Adipose tissue (tissue), 3 donors: ENCODE measurements around the gene SLC25A26. TPM values are rescaled to one million over a fixed set of nuclear protein-coding genes. Genes with fewer than 3 reads are reported as not detected.

ENCODE experiments used
- H3K27ac ChIP-seq: one replicate; pipeline ENCODE4 v1.5.1; 2013; ENCODE audit warnings: low read depth, low read length
- WGBS, 3 donors: extraction: QIAGEN DNeasy Blood & Tissue Kit; methylation state at CpG; one replicate each; pipeline ENCODE4 v1.1.7; 2013; 5-methylcytosine and 5-hydroxymethylcytosine counted together
- polyA plus RNA-seq, 3 donors: library from polyadenylated mRNA; stranded (reverse); fragments of 200-250 nt; gene quantifications; one replicate each; pipeline ENCODE4 v1.2.3, GENCODE V29; 2013
- donor health status: healthy with polysubstance abuse.
- donor health status: Bipolar disorder and iron deficiency.
- donor health status: healthy.

The SLC25A26 gene
- polyA plus RNA-seq, 3 donors: 12.6 to 21.6 (median 13.8) TPM

DNA sequence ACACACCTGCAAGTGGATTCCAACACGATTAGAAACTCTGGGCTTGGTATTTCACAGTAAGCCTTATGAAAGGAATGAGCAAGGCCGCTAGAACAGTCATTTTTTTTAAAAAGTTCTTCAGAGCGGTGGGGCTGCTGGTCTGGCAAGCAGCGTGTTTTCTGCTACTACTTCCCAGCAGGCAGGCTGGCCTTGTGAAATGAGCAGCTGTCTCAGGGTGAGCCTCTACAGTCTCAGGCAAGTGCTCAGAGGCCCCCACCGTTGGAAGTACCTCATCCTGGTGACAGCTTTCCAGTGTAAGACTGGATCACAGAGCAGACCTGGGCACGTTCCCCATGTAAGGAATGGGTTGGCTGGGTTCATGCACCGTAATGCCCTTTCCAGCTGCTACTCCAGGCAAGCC is 160.8 kb downstream of the SLC25A26 start:
- no peak overlapping the region for H3K27ac ChIP-seq

DNA sequence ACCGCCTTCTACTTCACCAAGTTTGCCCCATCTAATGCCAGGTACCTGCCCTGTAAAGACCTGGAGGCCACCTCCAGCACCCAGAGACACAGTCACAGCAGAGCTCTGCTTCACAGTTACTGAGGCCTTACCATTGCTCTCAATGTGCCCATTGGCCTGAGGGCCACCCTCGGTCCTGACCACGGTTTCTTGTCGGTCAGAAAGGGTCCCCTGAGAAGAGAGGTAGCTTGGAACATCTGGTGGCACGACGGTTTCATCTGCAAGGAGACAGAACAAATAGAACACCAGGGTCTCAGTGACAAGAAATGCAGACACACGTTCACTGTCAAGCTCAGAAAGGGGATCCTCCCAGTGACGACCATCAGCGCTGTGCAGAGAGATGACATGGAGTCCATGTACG is 161.3 kb downstream of the SLC25A26 start:
- 82 to 98% (median 97%) methylated on average over 10 of the region's 10 CpGs for WGBS, 3 donors

More for the DNA sequence above, 160.8 kb downstream of the SLC25A26 start:
- WGBS, 3 donors: 47 to 93% (median 82%) methylated on average over 7 of the region's 7 CpGs

DNA sequence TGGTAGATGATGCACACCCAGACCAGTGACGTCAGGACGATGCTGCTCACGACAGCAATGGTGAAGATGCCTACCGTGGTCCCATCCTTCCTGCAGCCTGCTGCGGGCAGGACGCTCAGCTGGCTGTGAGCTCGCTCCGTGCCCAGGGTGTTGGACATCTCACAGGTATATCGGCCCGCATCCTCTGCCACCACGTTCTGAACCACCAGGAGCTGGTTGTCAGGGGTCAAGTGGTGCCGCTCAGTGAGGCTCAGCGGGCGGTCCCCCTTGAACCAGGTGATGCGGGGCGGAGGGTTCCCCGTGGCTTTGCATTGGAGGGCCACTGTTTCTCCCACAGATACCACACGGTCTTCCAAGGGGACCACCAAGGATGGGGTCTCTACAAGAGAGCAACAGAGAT is 162.2 kb downstream of the SLC25A26 start:
- WGBS, 3 donors: 94 to 98% (median 97%) methylated on average over 18 of the region's 18 CpGs
- no peak overlapping the region for H3K27ac ChIP-seq

More for the DNA sequence above, 161.3 kb downstream of the SLC25A26 start:
- no peak overlapping the region for H3K27ac ChIP-seq

GRCh38 chr3:66383998-66384745 is 163.4 kb downstream of the SLC25A26 start:
- no peak overlapping the region for H3K27ac ChIP-seq
- 93 to 96% (median 94%) methylated on average over 20 of the region's 20 CpGs for WGBS, 3 donors

DNA sequence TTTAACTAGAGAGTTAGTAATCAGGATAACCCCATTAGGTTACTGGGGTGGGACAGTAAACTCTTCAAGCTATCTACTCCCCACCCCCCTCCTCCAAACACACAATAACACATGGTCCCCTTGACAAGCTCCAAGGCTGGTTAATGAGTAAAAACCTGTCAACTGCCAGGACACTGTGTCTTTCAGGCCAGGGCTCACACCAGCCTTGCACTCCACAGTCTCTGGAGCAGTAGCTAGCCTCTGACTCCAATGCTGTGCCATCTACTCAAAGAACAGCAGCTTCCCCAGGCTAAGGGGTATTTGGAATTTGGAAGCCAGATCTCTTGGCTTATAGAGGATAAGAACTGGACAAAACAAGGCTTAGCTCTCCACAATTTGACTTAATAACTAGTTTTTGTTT is 164.3 kb downstream of the SLC25A26 start:
- H3K27ac ChIP-seq: no peak overlapping the region

DNA sequence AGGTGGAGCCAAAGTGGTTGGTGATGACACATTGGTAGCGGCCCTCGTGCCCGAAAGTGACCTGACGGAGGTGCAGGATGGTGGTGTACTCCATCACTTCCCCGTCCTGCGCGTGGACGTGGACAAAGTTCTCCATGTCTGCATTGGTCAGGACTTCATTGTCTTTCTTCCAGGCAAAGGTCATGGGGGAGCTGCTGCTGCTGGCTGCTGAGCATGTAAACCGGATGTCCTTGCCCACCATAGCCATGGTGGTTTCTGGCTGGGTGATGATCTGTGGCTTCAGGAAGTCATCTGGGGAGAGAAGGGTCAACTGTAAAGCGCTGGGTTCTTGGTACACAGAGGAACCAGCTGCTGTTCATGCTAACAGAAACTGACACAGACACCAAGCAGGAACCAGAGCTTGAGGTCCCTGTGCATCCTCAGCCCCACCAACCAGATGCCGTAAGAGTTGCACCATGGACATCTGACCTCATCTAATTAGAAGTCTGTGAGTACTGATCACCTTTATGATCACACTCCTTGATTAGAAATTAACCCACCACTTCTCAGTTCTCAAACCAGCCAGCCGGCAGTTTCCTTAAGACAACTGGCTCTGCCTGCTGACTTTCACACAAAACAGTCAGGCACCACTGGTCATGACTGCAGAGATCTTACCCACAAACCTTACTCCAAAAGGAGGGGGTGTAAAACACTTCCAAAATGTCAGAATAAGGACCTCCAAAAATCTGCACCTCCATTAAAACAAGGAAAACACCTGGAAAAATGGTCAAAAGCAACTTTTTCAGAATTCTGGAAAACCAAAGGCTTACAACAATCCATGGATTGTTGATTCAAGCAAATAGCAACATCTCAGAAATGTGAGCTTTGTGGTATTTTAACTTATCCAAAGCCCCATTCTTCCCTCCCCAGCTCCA is 165.5 kb downstream of the SLC25A26 start:
- H3K27ac ChIP-seq: no peak overlapping the region
- 90 to 96% (median 94%) methylated on average over 12 of the region's 12 CpGs for WGBS, 3 donors

- WGBS, 3 donors: 70 to 87% (median 80%) methylated on average over 7 of the region's 7 CpGs
- no peak overlapping the region for H3K27ac ChIP-seq
Measured at GRCh38 chr3:66386925-66387650, 166.3 kb downstream of the SLC25A26 start.

DNA sequence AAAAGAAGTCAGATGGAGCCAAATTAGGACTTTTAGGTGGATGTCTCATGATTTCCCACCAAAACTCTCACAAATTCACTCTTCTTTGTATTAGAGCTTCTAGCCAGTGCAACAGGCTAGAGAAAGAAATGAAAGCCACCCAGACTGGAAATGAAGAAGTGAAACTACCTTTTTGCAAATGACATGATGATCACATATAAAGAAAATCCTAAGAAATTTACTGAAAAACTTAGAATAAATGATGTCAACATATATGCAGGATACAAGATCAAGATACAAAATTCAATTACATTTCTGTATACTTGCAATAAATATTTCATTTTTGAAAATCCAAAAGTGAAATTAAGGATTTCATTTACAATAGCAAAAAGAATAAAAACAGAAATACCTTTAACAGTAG is 169.2 kb downstream of the SLC25A26 start:
- no peak overlapping the region for H3K27ac ChIP-seq

GRCh38 chr3:66392512-66392911 is 171.7 kb downstream of the SLC25A26 start:
- no peak overlapping the region for H3K27ac ChIP-seq
- WGBS, 3 donors: 68 to 88% (median 82%) methylated on average over 3 of the region's 3 CpGs

DNA sequence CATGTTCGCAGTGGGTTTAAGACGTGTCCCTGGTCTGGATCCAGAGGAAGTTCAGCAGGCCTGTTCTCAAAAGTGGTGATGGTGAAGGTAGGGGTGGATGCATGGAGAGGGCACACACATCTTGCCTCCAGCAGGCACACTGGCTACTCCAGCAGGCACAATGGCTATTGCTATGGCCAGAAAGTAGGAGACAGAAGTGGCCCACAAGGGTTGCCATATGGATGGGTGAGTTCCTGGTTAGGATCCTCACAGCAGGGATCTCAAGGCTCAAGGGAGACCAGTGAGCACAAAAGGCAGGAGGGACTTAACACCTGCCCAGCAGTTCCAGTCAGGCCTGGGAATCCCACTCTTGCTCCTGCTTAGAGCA is 172.1 kb downstream of the SLC25A26 start:
- H3K27ac ChIP-seq: no peak overlapping the region
- WGBS, 3 donors: 86 to 96% (median 93%) methylated on average over 2 of the region's 2 CpGs

- H3K27ac ChIP-seq: no peak overlapping the region
- WGBS, 3 donors: 33 to 65% (median 48%) methylated on average over 13 of the region's 13 CpGs
Measured at GRCh38 chr3:66393333-66394005, 172.7 kb downstream of the SLC25A26 start.

- WGBS, 3 donors: 58 to 68% (median 66%) methylated on average over 12 of the region's 12 CpGs
- no peak overlapping the region for H3K27ac ChIP-seq
Measured at GRCh38 chr3:66394019-66394752, 173.4 kb downstream of the SLC25A26 start.

DNA sequence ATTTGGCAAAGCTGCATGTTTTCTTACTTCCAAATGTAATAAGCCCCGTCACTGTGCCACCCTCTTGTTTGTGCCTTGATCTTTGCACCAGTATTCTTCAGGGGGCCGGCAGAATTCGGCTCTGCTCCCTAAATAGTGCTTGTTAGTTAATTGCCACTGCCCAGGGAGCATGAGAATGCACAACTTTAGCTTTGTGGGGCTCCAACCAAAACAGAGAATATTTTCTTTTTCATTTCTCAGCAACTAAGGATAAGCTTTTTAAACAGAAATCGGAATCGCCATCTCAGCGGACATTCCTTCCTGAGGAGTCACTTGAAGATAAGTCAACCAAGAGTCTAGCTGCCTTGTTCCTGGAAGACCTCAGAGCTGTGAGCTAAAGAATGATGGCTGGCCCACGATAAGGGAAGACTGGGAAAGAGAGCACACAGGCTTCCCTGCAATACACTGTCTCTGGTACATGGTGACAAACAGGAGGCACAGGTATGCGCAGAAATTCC is 174.0 kb downstream of the SLC25A26 start:
- WGBS, 3 donors: 80 to 84% (median 82%) methylated on average over 8 of the region's 8 CpGs
- no peak overlapping the region for H3K27ac ChIP-seq

DNA sequence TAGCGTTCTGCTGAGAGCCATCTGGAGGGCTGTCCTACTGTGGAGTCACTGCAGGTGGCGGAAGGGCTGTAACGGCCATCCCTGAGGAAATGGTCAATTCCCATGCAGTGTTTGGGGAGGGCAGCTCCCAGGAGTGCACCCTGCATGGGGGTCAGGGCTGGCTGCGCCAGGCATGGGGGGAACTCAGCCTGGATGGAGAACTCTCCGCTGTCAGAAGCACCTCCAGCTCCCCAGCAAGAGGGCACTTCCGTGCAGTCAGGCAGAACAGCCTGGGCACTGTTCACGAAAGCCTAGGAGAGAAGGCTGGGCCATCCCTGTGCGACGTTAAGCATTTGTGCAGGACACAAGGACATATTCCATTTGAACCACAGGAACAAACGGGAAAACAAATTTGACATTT is 174.8 kb downstream of the SLC25A26 start:
- no peak overlapping the region for H3K27ac ChIP-seq
- WGBS, 3 donors: 85 to 94% (median 91%) methylated on average over 10 of the region's 10 CpGs

GRCh38 chr3:66396161-66396760 is 175.5 kb downstream of the SLC25A26 start:
- no peak overlapping the region for H3K27ac ChIP-seq
- WGBS, 3 donors: 86 to 97% (median 97%) methylated on average over 13 of the region's 13 CpGs

DNA sequence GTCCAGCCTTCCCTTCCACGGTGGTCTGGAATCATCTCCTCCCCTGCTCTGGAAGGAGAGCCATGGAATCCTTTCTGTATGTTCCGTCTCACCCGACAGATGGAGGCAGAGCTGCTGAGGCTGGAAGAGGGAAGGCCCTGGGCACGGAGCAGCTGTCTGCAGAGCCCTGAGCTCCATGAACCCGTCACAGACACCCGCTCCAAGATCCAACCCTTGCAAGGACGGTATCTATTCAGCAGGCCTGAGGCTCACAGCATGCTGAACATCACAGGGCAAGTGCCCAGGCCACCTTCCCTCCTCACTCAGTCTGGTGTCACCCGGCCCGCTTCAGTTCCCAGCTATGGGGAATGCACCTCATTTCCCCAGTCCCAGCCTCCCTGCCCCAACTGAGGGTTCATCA is 176.1 kb downstream of the SLC25A26 start:
- WGBS, 3 donors: 95 to 98% (median 98%) methylated on average over 9 of the region's 9 CpGs
- H3K27ac ChIP-seq: no peak overlapping the region

DNA sequence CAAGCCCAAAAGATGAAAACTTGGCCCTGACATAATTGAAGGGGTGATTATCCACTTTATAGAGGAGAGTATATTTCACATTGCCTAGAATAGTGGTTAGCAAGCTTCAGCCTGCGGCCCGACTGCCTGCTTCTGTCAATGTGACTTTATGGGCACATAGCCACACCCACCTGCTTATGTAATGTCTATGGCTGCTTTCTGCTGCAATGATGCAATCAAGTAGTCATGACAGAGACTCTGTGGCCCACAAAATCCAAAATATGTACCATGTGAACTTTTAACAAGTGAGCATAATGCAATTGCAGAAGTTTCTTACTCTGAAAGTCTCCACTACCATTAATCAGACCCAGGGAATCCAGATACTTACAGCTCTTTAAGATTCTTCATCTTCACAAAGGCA is 176.9 kb downstream of the SLC25A26 start:
- H3K27ac ChIP-seq: no peak overlapping the region

More for the DNA sequence above, 176.9 kb downstream of the SLC25A26 start:
- 42 to 46% (median 45%) methylated on average over 2 of the region's 2 CpGs for WGBS, 3 donors
